Natural killer cell (primary cell): ENCODE measurements around the gene MRAP2. TPM values are rescaled to one million over a fixed set of nuclear protein-coding genes. Genes with fewer than 3 reads are reported as not detected.
"Not testable (repeated sequence)": the region's sequence is repeated elsewhere in the genome, so short reads cannot be mapped to it uniquely, and the experiment has no call there.

Experiments used
- ATAC-seq, 3 donors: fragments of 150-1000 bp in 2 of 3; fragments of 200-7000 bp in 1 of 3; cut with Tn5 transposase; 1 replicate in 1 of 3; 2 replicates in 2 of 3; pipeline ENCODE4 v1.10.0; 2021; ENCODE audit warnings: mild to moderate bottlenecking in 2 of 3, moderate library complexity in 2 of 3
- DNase-seq, 2 donors: peaks; one replicate each; pipeline versions ENCODE4 v3.0.0 to v3.0.0-alpha.2; 2013 to 2021; ENCODE audit warnings: mixed read lengths in 1 of 2
- H3K27ac ChIP-seq: one replicate; pipeline ENCODE4 v1.5.1; 2013; ENCODE audit warnings: mild to moderate bottlenecking, low read length
- H3K27me3 ChIP-seq: one replicate; pipeline ENCODE4 v1.6.1; 2013; ENCODE audit warnings: low read length; ENCODE audit not compliant: control insufficient read depth, insufficient read depth
- H3K36me3 ChIP-seq: one replicate; pipeline ENCODE4 v1.6.1; 2013; ENCODE audit warnings: low read length; ENCODE audit not compliant: control insufficient read depth, insufficient read depth
- H3K4me1 ChIP-seq: one replicate; pipeline ENCODE4 v1.6.1; 2013; ENCODE audit warnings: low read length; ENCODE audit not compliant: control insufficient read depth, insufficient read depth
- H3K4me3 ChIP-seq: one replicate; pipeline ENCODE4 v1.5.1; 2013; ENCODE audit warnings: low read length
- H3K9me3 ChIP-seq: one replicate; pipeline ENCODE4 v1.6.1; 2013; ENCODE audit warnings: low read length; ENCODE audit not compliant: control insufficient read depth, insufficient read depth
- H3K27ac Mint-ChIP-seq, 2 donors: one replicate each; pipeline ENCODE4 v1.8.0; 2022; ENCODE audit warnings: mild to moderate bottlenecking in 2 of 2, mixed read lengths in 2 of 2, moderate library complexity in 1 of 2
- H3K27me3 Mint-ChIP-seq, 2 donors: one replicate each; pipeline ENCODE4 v1.8.0; 2022; ENCODE audit warnings: low read depth in 2 of 2, mixed read lengths in 2 of 2
- H3K36me3 Mint-ChIP-seq: one replicate; pipeline ENCODE4 v1.8.0; 2022; ENCODE audit warnings: mixed read lengths
- H3K4me1 Mint-ChIP-seq, 2 donors: one replicate each; pipeline ENCODE4 v1.8.0; 2022; ENCODE audit warnings: mixed read lengths in 2 of 2
- H3K4me3 Mint-ChIP-seq: one replicate; pipeline ENCODE4 v1.8.0; 2022; ENCODE audit warnings: mild to moderate bottlenecking, moderate library complexity, mixed read lengths
- H3K9me3 Mint-ChIP-seq, 2 donors: one replicate each; pipeline ENCODE4 v1.8.0; 2022; ENCODE audit warnings: mixed read lengths in 2 of 2
- CTCF ChIP-seq: fragments of 200-600 bp; IDR thresholded peaks from one replicate; pipeline ENCODE4 v1.8.0; 2022; ENCODE audit warnings: antibody characterized with exemption
- WGBS: methylation state at CpG from one replicate; pipeline ENCODE4 v1.1.7; 2013; ENCODE audit warnings: missing lambda C conversion rate; ENCODE audit not compliant: insufficient coverage; 5-methylcytosine and 5-hydroxymethylcytosine counted together
- intact Hi-C: fragments of 100-400 bp; cut with micrococcal nuclease; formaldehyde crosslinking; loops from one replicate; pipeline ENCODE4 v1.14.2; 2022
- total RNA-seq, 4 donors: library from RNA; stranded (reverse); fragments of 120-200 nt in 1 of 4; gene quantifications; one replicate each; pipeline versions ENCODE4 v1.2.3 to v1.2.4, GENCODE V29; 2013 to 2022

The MRAP2 gene
- total RNA-seq, 3 donors from 2014 or later (not counting 1 experiment from before 2014, with no cell fraction given) = not detected

GRCh38 chr6:84028350-84028749 lies 5.2 kb upstream of the MRAP2 start:
- Mint-ChIP-seq H3K4me3 (no peak overlapping the region), H3K9me3 (peaks cover 0 to 2% of the 10 kb centered on the region in 2 donors), H3K27ac (no peak overlapping the region), H3K4me1 (no peaks in the 10 kb centered on the region), H3K27me3 (peaks cover 13 to 32% of the 10 kb centered on the region in 2 donors), H3K36me3 (no peaks in the 10 kb centered on the region)
- WGBS = no CpG with 5 or more reads among the region's 1 CpG
- DNase-seq (no peak), ATAC-seq (no peak)
- no peak overlapping the region for H3K4me3 ChIP-seq
- H3K27me3 ChIP-seq = peaks cover 6% of the 10 kb centered on the region
- H3K27ac ChIP-seq = no peak overlapping the region
- TF ChIP-seq CTCF = no peak
- intact Hi-C loops = no loop called here
- no peaks in the 10 kb centered on the region for H3K9me3 ChIP-seq
- no peaks in the 10 kb centered on the region for H3K4me1 ChIP-seq
- H3K36me3 ChIP-seq = no peaks in the 10 kb centered on the region

DNA sequence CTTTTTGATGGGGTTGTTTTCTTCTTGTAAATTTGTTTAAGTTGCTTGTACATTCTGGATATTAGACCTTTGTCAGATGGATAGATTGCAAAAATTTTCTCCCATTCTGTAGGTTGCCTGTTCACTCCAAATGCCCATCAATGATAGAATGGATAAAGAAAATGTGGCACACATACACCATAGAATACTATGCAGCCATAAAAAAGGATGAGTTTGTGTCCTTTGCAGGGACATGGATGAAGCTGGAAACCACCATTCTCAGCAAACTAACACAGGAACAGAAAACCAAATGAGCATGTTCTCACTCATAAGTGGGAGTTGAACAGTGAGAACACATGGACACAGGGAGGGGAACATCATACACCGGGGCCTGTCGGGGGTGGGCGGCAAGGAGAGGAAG lies 1.6 kb upstream of the MRAP2 start:
- H3K27me3 ChIP-seq = peaks cover 17% of the 10 kb centered on the region
- H3K27ac Mint-ChIP-seq, H3K4me1 ChIP-seq, intact Hi-C loops, H3K36me3 Mint-ChIP-seq, DNase-seq, H3K27ac ChIP-seq, H3K4me1 Mint-ChIP-seq, H3K36me3 ChIP-seq, ATAC-seq, H3K4me3 ChIP-seq, H3K4me3 Mint-ChIP-seq, H3K9me3 ChIP-seq, H3K9me3 Mint-ChIP-seq: not testable (repeated sequence)
- H3K27me3 Mint-ChIP-seq = peaks cover 29 to 55% of the 10 kb centered on the region in 2 donors
- 100% methylated on average over 3 of the region's 3 CpGs for WGBS

- H3K9me3 ChIP-seq = no peaks in the 10 kb centered on the region
- no peaks in the 10 kb centered on the region for H3K36me3 Mint-ChIP-seq
- H3K27me3 Mint-ChIP-seq = peaks cover 29 to 50% of the 10 kb centered on the region in 2 donors
Measured at GRCh38 chr6:84035484-84035883, 1.9 kb downstream of the MRAP2 start.

GRCh38 chr6:84037425-84038089 lies 4.0 kb downstream of the MRAP2 start:
- H3K27me3 ChIP-seq = peaks cover 17% of the 10 kb centered on the region
- DNase-seq (no peak), ATAC-seq (no peak)
- no peak for TF ChIP-seq CTCF
- peaks cover 23 to 31% of the 10 kb centered on the region in 2 donors for H3K27me3 Mint-ChIP-seq
- no peaks in the 10 kb centered on the region for H3K36me3 Mint-ChIP-seq
- peaks cover 0 to 2% of the 10 kb centered on the region in 2 donors for H3K9me3 Mint-ChIP-seq
- H3K4me1 Mint-ChIP-seq = peaks cover 0 to 2% of the 10 kb centered on the region in 2 donors
- intact Hi-C loops = no loop called here
- H3K4me3 ChIP-seq = no peak overlapping the region
- H3K36me3 ChIP-seq = no peaks in the 10 kb centered on the region
- H3K4me3 Mint-ChIP-seq = no peak overlapping the region
- H3K4me1 ChIP-seq = peaks cover 5% of the 10 kb centered on the region
- 93% methylated on average over 24 of the region's 24 CpGs for WGBS
- no peak overlapping the region for H3K27ac Mint-ChIP-seq
- H3K27ac ChIP-seq = no peak overlapping the region
- no peaks in the 10 kb centered on the region for H3K9me3 ChIP-seq

More at GRCh38 chr6:84035484-84035883, 1.9 kb downstream of the MRAP2 start:
- Histone ChIP-seq H3K27ac (no peak overlapping the region), H3K36me3 (no peaks in the 10 kb centered on the region), H3K27me3 (peaks cover 17% of the 10 kb centered on the region), H3K4me3 (no peak overlapping the region), H3K4me1 (peaks cover 5% of the 10 kb centered on the region)
- no peak for ATAC-seq
- Mint-ChIP-seq H3K9me3 (no peaks in the 10 kb centered on the region), H3K27ac (no peak overlapping the region), H3K4me3 (no peak overlapping the region), H3K4me1 (no peaks in the 10 kb centered on the region)
- TF ChIP-seq CTCF = no peak
- DNase-seq = no peak
- 96% methylated on average over 6 of the region's 6 CpGs for WGBS
- intact Hi-C loops = no loop called here
